ENCODE measurements around the gene CADM4. TPM values are rescaled to one million over a fixed set of nuclear protein-coding genes. Genes with fewer than 3 reads are reported as not detected.

The CADM4 gene
- total and polyA plus RNA-seq, 4 donors, result 5.9 to 12.2 (median 7.5) TPM

- Histone ChIP-seq H3K4me3 (no peak overlapping the region), H3K36me3 (ENCODE audit: control insufficient read depth in 4 of 4, insufficient read depth in 4 of 4, low read length in 4 of 4) (peaks cover 0 to 12% (median 5%) of the 10 kb centered on the region in 4 donors), H3K4me1 (ENCODE audit: control insufficient read depth in 5 of 5, insufficient read depth in 5 of 5, low read length in 5 of 5) (peaks cover 0 to 8% (median 4%) of the 10 kb centered on the region in 5 donors), H3K9me3 (ENCODE audit: control insufficient read depth in 4 of 4, insufficient read depth in 3 of 4, low read length in 3 of 4) (peaks cover 0 to 3% (median 0%) of the 10 kb centered on the region in 4 donors), H3K27ac (ENCODE audit: low read depth in 1 of 2, low read length in 1 of 2) (no peak overlapping the region), H3K27me3 (ENCODE audit: control insufficient read depth in 3 of 3, insufficient read depth in 3 of 3, low read length in 2 of 3) (peaks cover 0 to 16% (median 13%) of the 10 kb centered on the region in 3 donors), H3K9ac (ENCODE audit: insufficient read depth in 1 of 2, low read length in 2 of 2) (no peak overlapping the region)
- DNase-seq (no peak), ATAC-seq (ENCODE audit: insufficient read depth, low FRiP score) (no peak)
- no peak for TF ChIP-seq CTCF (IDR thresholded peaks at IDR 0.05; ENCODE audit: control extremely low read depth, extremely low read depth)
- WGBS, 2 donors, result 74 to 82% methylated on average over 13 of the region's 13 CpGs
Measured at GRCh38 chr19:43644181-43644580, 4.5 kb upstream of the CADM4 start.

GRCh38 chr19:43643326-43643725 is 3.7 kb upstream of the CADM4 start:
- ATAC-seq (ENCODE audit: insufficient read depth, low FRiP score) (no peak), DNase-seq (peak in 2 of 3 donors; percentile 39 to 43)
- Histone ChIP-seq H3K4me3 (no peak overlapping the region), H3K9ac (ENCODE audit: insufficient read depth in 1 of 2, low read length in 2 of 2) (no peak overlapping the region), H3K9me3 (ENCODE audit: control insufficient read depth in 4 of 4, insufficient read depth in 3 of 4, low read length in 3 of 4) (peaks cover 0 to 3% (median 0%) of the 10 kb centered on the region in 4 donors), H3K27ac (ENCODE audit: low read depth in 1 of 2, low read length in 1 of 2) (no peak overlapping the region), H3K36me3 (ENCODE audit: control insufficient read depth in 4 of 4, insufficient read depth in 4 of 4, low read length in 4 of 4) (peaks cover 0 to 6% (median under 1%) of the 10 kb centered on the region in 4 donors), H3K27me3 (ENCODE audit: control insufficient read depth in 3 of 3, insufficient read depth in 3 of 3, low read length in 2 of 3) (peaks cover 0 to 24% (median 20%) of the 10 kb centered on the region in 3 donors), H3K4me1 (ENCODE audit: control insufficient read depth in 5 of 5, insufficient read depth in 5 of 5, low read length in 5 of 5) (peaks cover 0 to 10% (median 4%) of the 10 kb centered on the region in 5 donors)
- no peak for TF ChIP-seq CTCF (IDR thresholded peaks at IDR 0.05; ENCODE audit: control extremely low read depth, extremely low read depth)
- 82 to 83% methylated on average over 3 of the region's 3 CpGs for WGBS, 2 donors

- Histone ChIP-seq H3K4me1 (ENCODE audit: control insufficient read depth in 5 of 5, insufficient read depth in 5 of 5, low read length in 5 of 5) (peaks cover 0 to 10% (median 4%) of the 10 kb centered on the region in 5 donors), H3K27ac (ENCODE audit: low read depth in 1 of 2, low read length in 1 of 2) (no peak overlapping the region), H3K27me3 (ENCODE audit: control insufficient read depth in 3 of 3, insufficient read depth in 3 of 3, low read length in 2 of 3) (peaks cover 0 to 28% (median 25%) of the 10 kb centered on the region in 3 donors), H3K9me3 (ENCODE audit: control insufficient read depth in 4 of 4, insufficient read depth in 3 of 4, low read length in 3 of 4) (peaks cover 0 to 3% (median 0%) of the 10 kb centered on the region in 4 donors), H3K36me3 (ENCODE audit: control insufficient read depth in 4 of 4, insufficient read depth in 4 of 4, low read length in 4 of 4) (peaks cover 0 to 2% (median 0%) of the 10 kb centered on the region in 4 donors), H3K4me3 (no peak overlapping the region), H3K9ac (ENCODE audit: insufficient read depth in 1 of 2, low read length in 2 of 2) (no peak overlapping the region)
- no peak for TF ChIP-seq CTCF (IDR thresholded peaks at IDR 0.05; ENCODE audit: control extremely low read depth, extremely low read depth)
- ATAC-seq (ENCODE audit: insufficient read depth, low FRiP score), result no peak
- WGBS, 2 donors, result 85 to 93% methylated on average over 4 of the region's 4 CpGs
- no peak for DNase-seq
Measured at GRCh38 chr19:43642531-43642930, 2.9 kb upstream of the CADM4 start.

GRCh38 chr19:43641333-43641732 is 1.7 kb upstream of the CADM4 start:
- WGBS, 2 donors, result 86 to 89% methylated on average over 2 of the region's 2 CpGs
- no peak for DNase-seq
- no peak for TF ChIP-seq CTCF (IDR thresholded peaks at IDR 0.05; ENCODE audit: control extremely low read depth, extremely low read depth)
- Histone ChIP-seq H3K36me3 (ENCODE audit: control insufficient read depth in 4 of 4, insufficient read depth in 4 of 4, low read length in 4 of 4) (no peaks in the 10 kb centered on the region), H3K27me3 (ENCODE audit: control insufficient read depth in 3 of 3, insufficient read depth in 3 of 3, low read length in 2 of 3) (peaks cover 0 to 29% (median 28%) of the 10 kb centered on the region in 3 donors), H3K9me3 (ENCODE audit: control insufficient read depth in 4 of 4, insufficient read depth in 3 of 4, low read length in 3 of 4) (no peaks in the 10 kb centered on the region), H3K4me1 (ENCODE audit: control insufficient read depth in 5 of 5, insufficient read depth in 5 of 5, low read length in 5 of 5) (peaks cover 0 to 10% (median 4%) of the 10 kb centered on the region in 5 donors), H3K27ac (ENCODE audit: low read depth in 1 of 2, low read length in 1 of 2) (no peak overlapping the region), H3K9ac (ENCODE audit: insufficient read depth in 1 of 2, low read length in 2 of 2) (no peak overlapping the region), H3K4me3 (no peak overlapping the region)
- ATAC-seq (ENCODE audit: insufficient read depth, low FRiP score), result no peak
